PC-3 (cell line): ENCODE data around the gene SRGAP1.

Source experiments
- EZH2 ChIP-seq: fragments of 300-600 bp; sonication (generic); IDR thresholded peaks from one replicate; pipeline ENCODE4 v1.6.1; 2017; ENCODE audit warnings: antibody characterized with exemption, mild to moderate bottlenecking, low read length; ENCODE audit not compliant: unreplicated experiment
- EZH2phosphoT487 ChIP-seq: fragments of 300-600 bp; sonication (generic); IDR thresholded peaks from 2 replicates; pipeline ENCODE4 v1.6.1; 2018; ENCODE audit warnings: mild to moderate bottlenecking, antibody characterized with exemption, low read length, borderline replicate concordance
- TF ChIP-seq, protein P1 (sequence below): fragments of 300-600 bp; sonication (generic); conservative IDR thresholded peaks from 2 replicates; pipeline ENCODE4 v1.5.1; 2017; ENCODE audit warnings: antibody characterized with exemption, low read depth, mild to moderate bottlenecking, low read length

GRCh38 chr12:64057706-64058105, 213.2 kb downstream of the SRGAP1 start:
- TF ChIP-seq, protein P1, sequence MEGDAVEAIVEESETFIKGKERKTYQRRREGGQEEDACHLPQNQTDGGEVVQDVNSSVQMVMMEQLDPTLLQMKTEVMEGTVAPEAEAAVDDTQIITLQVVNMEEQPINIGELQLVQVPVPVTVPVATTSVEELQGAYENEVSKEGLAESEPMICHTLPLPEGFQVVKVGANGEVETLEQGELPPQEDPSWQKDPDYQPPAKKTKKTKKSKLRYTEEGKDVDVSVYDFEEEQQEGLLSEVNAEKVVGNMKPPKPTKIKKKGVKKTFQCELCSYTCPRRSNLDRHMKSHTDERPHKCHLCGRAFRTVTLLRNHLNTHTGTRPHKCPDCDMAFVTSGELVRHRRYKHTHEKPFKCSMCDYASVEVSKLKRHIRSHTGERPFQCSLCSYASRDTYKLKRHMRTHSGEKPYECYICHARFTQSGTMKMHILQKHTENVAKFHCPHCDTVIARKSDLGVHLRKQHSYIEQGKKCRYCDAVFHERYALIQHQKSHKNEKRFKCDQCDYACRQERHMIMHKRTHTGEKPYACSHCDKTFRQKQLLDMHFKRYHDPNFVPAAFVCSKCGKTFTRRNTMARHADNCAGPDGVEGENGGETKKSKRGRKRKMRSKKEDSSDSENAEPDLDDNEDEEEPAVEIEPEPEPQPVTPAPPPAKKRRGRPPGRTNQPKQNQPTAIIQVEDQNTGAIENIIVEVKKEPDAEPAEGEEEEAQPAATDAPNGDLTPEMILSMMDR, result no peak
- TF ChIP-seq EZH2 (no peak), EZH2phosphoT487 (no peak)
